ENCODE results near the gene TRPM2. TPM values are rescaled to one million over a fixed set of nuclear protein-coding genes. Genes with fewer than 3 reads are reported as not detected.

The TRPM2 gene
- total RNA-seq, 4 donors from 2014 or later = 1.1 to 27.2 (median 3.3) TPM

GRCh38 chr21:44427241-44428120 is 74.1 kb downstream of the TRPM2 start:
- Histone ChIP-seq H3K4me1 (no peaks in the 10 kb centered on the region), H3K27me3 (no peaks in the 10 kb centered on the region), H3K4me3 (no peak overlapping the region), H3K27ac (no peak overlapping the region), H3K9me3 (peaks cover 0 to 10% (median 0%) of the 10 kb centered on the region in 4 donors), H3K36me3 (no peaks in the 10 kb centered on the region)
- DNase-seq = peak in 2 of 3 donors; percentile 37 to 44
- no peak for TF ChIP-seq POLR2A (IDR thresholded peaks at IDR 0.05)
- no peak for TF ChIP-seq CTCF (IDR thresholded peaks at IDR 0.05)

DNA sequence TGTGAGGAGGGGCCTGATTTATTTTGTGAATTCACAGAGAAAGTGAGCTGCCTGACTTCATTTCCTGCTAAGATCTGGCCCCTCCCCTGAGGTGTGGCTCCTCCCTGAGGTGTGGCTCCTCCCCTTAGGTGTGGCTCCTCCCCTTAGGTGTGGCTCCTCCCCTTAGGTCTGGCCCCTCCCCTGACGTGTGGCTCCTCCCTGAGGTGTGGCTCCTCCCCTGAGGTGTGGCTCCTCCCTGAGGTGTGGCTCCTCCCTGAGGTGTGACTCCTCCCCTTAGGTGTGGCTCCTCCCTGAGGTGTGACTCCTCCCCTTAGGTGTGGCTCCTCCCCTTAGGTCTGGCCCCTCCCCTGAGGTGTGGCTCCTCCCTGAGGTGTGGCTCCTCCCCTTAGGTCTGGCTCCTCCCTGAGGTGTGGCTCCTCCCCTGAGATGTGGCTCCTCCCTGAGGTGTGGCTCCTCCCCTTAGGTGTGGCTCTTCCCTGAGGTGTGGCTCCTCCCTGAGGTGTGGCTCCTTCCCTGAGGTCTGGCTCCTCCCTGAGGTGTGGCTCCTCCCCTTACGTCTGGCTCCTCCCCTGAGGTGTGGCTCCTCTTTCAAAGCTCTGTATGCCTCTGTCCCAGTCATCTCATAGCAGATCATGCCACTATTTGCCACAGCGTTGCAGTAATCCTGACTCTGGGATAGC is 75.0 kb downstream of the TRPM2 start:
- H3K4me3 ChIP-seq = no peak overlapping the region
- H3K27me3 ChIP-seq = no peaks in the 10 kb centered on the region
- TF ChIP-seq POLR2A (IDR thresholded peaks at IDR 0.05) = no peak
- no peak for TF ChIP-seq CTCF (IDR thresholded peaks at IDR 0.05)
- peaks cover 0 to 10% (median 0%) of the 10 kb centered on the region in 4 donors for H3K9me3 ChIP-seq
- no peak overlapping the region for H3K27ac ChIP-seq
- H3K36me3 ChIP-seq = no peaks in the 10 kb centered on the region
- no peaks in the 10 kb centered on the region for H3K4me1 ChIP-seq
- DNase-seq = peak in 2 of 3 donors; percentile 66 to 79

- no peaks in the 10 kb centered on the region for H3K4me1 ChIP-seq
- TF ChIP-seq POLR2A (IDR thresholded peaks at IDR 0.05) (no peak), CTCF (IDR thresholded peaks at IDR 0.05) (no peak)
- no peak overlapping the region for H3K4me3 ChIP-seq
- H3K27ac ChIP-seq = no peak overlapping the region
- H3K9me3 ChIP-seq = peaks cover 0 to 10% (median 0%) of the 10 kb centered on the region in 4 donors
- H3K36me3 ChIP-seq = no peaks in the 10 kb centered on the region
- DNase-seq = no peak
- H3K27me3 ChIP-seq = no peaks in the 10 kb centered on the region
Measured at GRCh38 chr21:44429894-44430293, 76.5 kb downstream of the TRPM2 start.

- H3K9me3 ChIP-seq = peaks cover 0 to 10% (median 0%) of the 10 kb centered on the region in 4 donors
- H3K27me3 ChIP-seq = no peaks in the 10 kb centered on the region
- no peaks in the 10 kb centered on the region for H3K36me3 ChIP-seq
- DNase-seq = peak in 1 of 3 donors; percentile 19
- TF ChIP-seq POLR2A (IDR thresholded peaks at IDR 0.05) (no peak), CTCF (IDR thresholded peaks at IDR 0.05) (no peak)
- no peak overlapping the region for H3K4me3 ChIP-seq
- no peak overlapping the region for H3K27ac ChIP-seq
- H3K4me1 ChIP-seq = no peaks in the 10 kb centered on the region
Measured at GRCh38 chr21:44431300-44431699, 77.9 kb downstream of the TRPM2 start.

GRCh38 chr21:44432841-44433790 is 79.7 kb downstream of the TRPM2 start:
- Histone ChIP-seq H3K4me3 (no peak overlapping the region), H3K27me3 (no peaks in the 10 kb centered on the region), H3K9me3 (peaks cover 0 to 10% (median 0%) of the 10 kb centered on the region in 4 donors), H3K4me1 (no peaks in the 10 kb centered on the region), H3K36me3 (no peaks in the 10 kb centered on the region), H3K27ac (no peak overlapping the region)
- peak in 1 of 3 donors; percentile 37 for DNase-seq
- no peak for TF ChIP-seq CTCF (IDR thresholded peaks at IDR 0.05)
- TF ChIP-seq POLR2A (IDR thresholded peaks at IDR 0.05) = no peak

Data from Peyer's patch (tissue), 4 donors.